ENCODE measurements around the gene ZNF532.
"Not testable (repeated sequence)": the region's sequence is repeated elsewhere in the genome, so short reads cannot be mapped to it uniquely, and the experiment has no call there.

Gene ZNF532

GRCh38 chr18:59021500-59021899, 156.8 kb downstream of the ZNF532 start:
- no peaks in the 10 kb centered on the region for H3K9me3 ChIP-seq (ENCODE audit: control insufficient read depth in 2 of 2, low read length in 2 of 2)
- no peak overlapping the region for H3K27ac ChIP-seq (ENCODE audit: low read length)
- H3K4me1 ChIP-seq (ENCODE audit: control insufficient read depth, insufficient read depth, low read length) = no peaks in the 10 kb centered on the region
- no peak overlapping the region for H3K9ac ChIP-seq (ENCODE audit: low read length in 2 of 2)
- H3K27me3 ChIP-seq (ENCODE audit: control insufficient read depth in 1 of 2, insufficient read depth in 2 of 2, low read length in 2 of 2) = no peaks in the 10 kb centered on the region
- no peak overlapping the region for H3K4me3 ChIP-seq (ENCODE audit: low read length in 2 of 2)
- H3K36me3 ChIP-seq (ENCODE audit: control insufficient read depth in 2 of 2, insufficient read depth in 2 of 2, low read length in 2 of 2) = no peaks in the 10 kb centered on the region

- no peaks in the 10 kb centered on the region for H3K4me1 ChIP-seq (ENCODE audit: control insufficient read depth, insufficient read depth, low read length)
- no peak overlapping the region for H3K27ac ChIP-seq (ENCODE audit: low read length)
- H3K36me3 ChIP-seq (ENCODE audit: control insufficient read depth in 2 of 2, insufficient read depth in 2 of 2, low read length in 2 of 2) = no peaks in the 10 kb centered on the region
- no peak overlapping the region for H3K4me3 ChIP-seq (ENCODE audit: low read length in 2 of 2)
- no peaks in the 10 kb centered on the region for H3K27me3 ChIP-seq (ENCODE audit: control insufficient read depth in 1 of 2, insufficient read depth in 2 of 2, low read length in 2 of 2)
- no peak overlapping the region for H3K9ac ChIP-seq (ENCODE audit: low read length in 2 of 2)
- H3K9me3 ChIP-seq (ENCODE audit: control insufficient read depth in 2 of 2, low read length in 2 of 2) = no peaks in the 10 kb centered on the region
Observed at GRCh38 chr18:59022167-59022945, 157.7 kb downstream of the ZNF532 start.

GRCh38 chr18:59024829-59025228, 160.2 kb downstream of the ZNF532 start:
- no peak overlapping the region for H3K27ac ChIP-seq (ENCODE audit: low read length)
- no peaks in the 10 kb centered on the region for H3K4me1 ChIP-seq (ENCODE audit: control insufficient read depth, insufficient read depth, low read length)
- no peaks in the 10 kb centered on the region for H3K9me3 ChIP-seq (ENCODE audit: control insufficient read depth in 2 of 2, low read length in 2 of 2)

GRCh38 chr18:59025532-59025931, 160.9 kb downstream of the ZNF532 start:
- not testable (repeated sequence) for H3K27ac ChIP-seq (ENCODE audit: low read length); H3K27me3 ChIP-seq (ENCODE audit: control insufficient read depth in 1 of 2, insufficient read depth in 2 of 2, low read length in 2 of 2); H3K4me3 ChIP-seq (ENCODE audit: low read length in 2 of 2); H3K4me1 ChIP-seq (ENCODE audit: control insufficient read depth, insufficient read depth, low read length); H3K36me3 ChIP-seq (ENCODE audit: control insufficient read depth in 2 of 2, insufficient read depth in 2 of 2, low read length in 2 of 2); H3K9me3 ChIP-seq (ENCODE audit: control insufficient read depth in 2 of 2, low read length in 2 of 2); H3K9ac ChIP-seq (ENCODE audit: low read length in 2 of 2)

More at GRCh38 chr18:59024829-59025228, 160.2 kb downstream of the ZNF532 start:
- no peak overlapping the region for H3K9ac ChIP-seq (ENCODE audit: low read length in 2 of 2)
- no peaks in the 10 kb centered on the region for H3K36me3 ChIP-seq (ENCODE audit: control insufficient read depth in 2 of 2, insufficient read depth in 2 of 2, low read length in 2 of 2)
- no peaks in the 10 kb centered on the region for H3K27me3 ChIP-seq (ENCODE audit: control insufficient read depth in 1 of 2, insufficient read depth in 2 of 2, low read length in 2 of 2)
- H3K4me3 ChIP-seq (ENCODE audit: low read length in 2 of 2) = no peak overlapping the region

GRCh38 chr18:59026364-59026763, 161.7 kb downstream of the ZNF532 start:
- no peaks in the 10 kb centered on the region for H3K9me3 ChIP-seq (ENCODE audit: control insufficient read depth in 2 of 2, low read length in 2 of 2)
- no peak overlapping the region for H3K4me3 ChIP-seq (ENCODE audit: low read length in 2 of 2)
- no peaks in the 10 kb centered on the region for H3K27me3 ChIP-seq (ENCODE audit: control insufficient read depth in 1 of 2, insufficient read depth in 2 of 2, low read length in 2 of 2)
- no peak overlapping the region for H3K9ac ChIP-seq (ENCODE audit: low read length in 2 of 2)
- no peaks in the 10 kb centered on the region for H3K36me3 ChIP-seq (ENCODE audit: control insufficient read depth in 2 of 2, insufficient read depth in 2 of 2, low read length in 2 of 2)
- H3K27ac ChIP-seq (ENCODE audit: low read length) = no peak overlapping the region
- no peaks in the 10 kb centered on the region for H3K4me1 ChIP-seq (ENCODE audit: control insufficient read depth, insufficient read depth, low read length)

GRCh38 chr18:59026831-59027410, 162.2 kb downstream of the ZNF532 start:
- Histone ChIP-seq H3K4me1 (ENCODE audit: control insufficient read depth, insufficient read depth, low read length) (no peaks in the 10 kb centered on the region), H3K27me3 (ENCODE audit: control insufficient read depth in 1 of 2, insufficient read depth in 2 of 2, low read length in 2 of 2) (no peaks in the 10 kb centered on the region), H3K9me3 (ENCODE audit: control insufficient read depth in 2 of 2, low read length in 2 of 2) (no peaks in the 10 kb centered on the region), H3K27ac (ENCODE audit: low read length) (no peak overlapping the region), H3K4me3 (ENCODE audit: low read length in 2 of 2) (no peak overlapping the region), H3K9ac (ENCODE audit: low read length in 2 of 2) (no peak overlapping the region), H3K36me3 (ENCODE audit: control insufficient read depth in 2 of 2, insufficient read depth in 2 of 2, low read length in 2 of 2) (no peaks in the 10 kb centered on the region)

GRCh38 chr18:59029663-59030429, 165.2 kb downstream of the ZNF532 start:
- H3K27me3 ChIP-seq (ENCODE audit: control insufficient read depth in 1 of 2, insufficient read depth in 2 of 2, low read length in 2 of 2) = no peaks in the 10 kb centered on the region
- no peaks in the 10 kb centered on the region for H3K36me3 ChIP-seq (ENCODE audit: control insufficient read depth in 2 of 2, insufficient read depth in 2 of 2, low read length in 2 of 2)
- no peaks in the 10 kb centered on the region for H3K4me1 ChIP-seq (ENCODE audit: control insufficient read depth, insufficient read depth, low read length)
- H3K9me3 ChIP-seq (ENCODE audit: control insufficient read depth in 2 of 2, low read length in 2 of 2) = no peaks in the 10 kb centered on the region
- H3K27ac ChIP-seq (ENCODE audit: low read length) = no peak overlapping the region
- H3K4me3 ChIP-seq (ENCODE audit: low read length in 2 of 2) = no peak overlapping the region
- no peak overlapping the region for H3K9ac ChIP-seq (ENCODE audit: low read length in 2 of 2)

- H3K9me3 ChIP-seq (ENCODE audit: control insufficient read depth in 2 of 2, low read length in 2 of 2) = no peaks in the 10 kb centered on the region
- H3K4me1 ChIP-seq (ENCODE audit: control insufficient read depth, insufficient read depth, low read length) = no peaks in the 10 kb centered on the region
- H3K4me3 ChIP-seq (ENCODE audit: low read length in 2 of 2) = no peak overlapping the region
- H3K36me3 ChIP-seq (ENCODE audit: control insufficient read depth in 2 of 2, insufficient read depth in 2 of 2, low read length in 2 of 2) = no peaks in the 10 kb centered on the region
- no peak overlapping the region for H3K27ac ChIP-seq (ENCODE audit: low read length)
- no peak overlapping the region for H3K9ac ChIP-seq (ENCODE audit: low read length in 2 of 2)
- no peaks in the 10 kb centered on the region for H3K27me3 ChIP-seq (ENCODE audit: control insufficient read depth in 1 of 2, insufficient read depth in 2 of 2, low read length in 2 of 2)
Observed at GRCh38 chr18:59032308-59032707, 167.6 kb downstream of the ZNF532 start.

- Histone ChIP-seq H3K27ac (ENCODE audit: low read length) (no peak overlapping the region), H3K4me3 (ENCODE audit: low read length in 2 of 2) (no peak overlapping the region), H3K27me3 (ENCODE audit: control insufficient read depth in 1 of 2, insufficient read depth in 2 of 2, low read length in 2 of 2) (no peaks in the 10 kb centered on the region), H3K9me3 (ENCODE audit: control insufficient read depth in 2 of 2, low read length in 2 of 2) (no peaks in the 10 kb centered on the region), H3K36me3 (ENCODE audit: control insufficient read depth in 2 of 2, insufficient read depth in 2 of 2, low read length in 2 of 2) (no peaks in the 10 kb centered on the region), H3K9ac (ENCODE audit: low read length in 2 of 2) (no peak overlapping the region), H3K4me1 (ENCODE audit: control insufficient read depth, insufficient read depth, low read length) (no peaks in the 10 kb centered on the region)
Observed at GRCh38 chr18:59033359-59033758, 168.7 kb downstream of the ZNF532 start.

GRCh38 chr18:59033974-59034373, 169.3 kb downstream of the ZNF532 start:
- Histone ChIP-seq H3K27ac (ENCODE audit: low read length) (no peak overlapping the region), H3K27me3 (ENCODE audit: control insufficient read depth in 1 of 2, insufficient read depth in 2 of 2, low read length in 2 of 2) (no peaks in the 10 kb centered on the region), H3K36me3 (ENCODE audit: control insufficient read depth in 2 of 2, insufficient read depth in 2 of 2, low read length in 2 of 2) (no peaks in the 10 kb centered on the region), H3K9me3 (ENCODE audit: control insufficient read depth in 2 of 2, low read length in 2 of 2) (no peaks in the 10 kb centered on the region), H3K9ac (ENCODE audit: low read length in 2 of 2) (no peak overlapping the region), H3K4me1 (ENCODE audit: control insufficient read depth, insufficient read depth, low read length) (no peaks in the 10 kb centered on the region), H3K4me3 (ENCODE audit: low read length in 2 of 2) (no peak overlapping the region)

- Histone ChIP-seq H3K27me3 (ENCODE audit: control insufficient read depth in 1 of 2, insufficient read depth in 2 of 2, low read length in 2 of 2) (no peaks in the 10 kb centered on the region), H3K9ac (ENCODE audit: low read length in 2 of 2) (no peak overlapping the region), H3K9me3 (ENCODE audit: control insufficient read depth in 2 of 2, low read length in 2 of 2) (no peaks in the 10 kb centered on the region), H3K36me3 (ENCODE audit: control insufficient read depth in 2 of 2, insufficient read depth in 2 of 2, low read length in 2 of 2) (no peaks in the 10 kb centered on the region), H3K4me1 (ENCODE audit: control insufficient read depth, insufficient read depth, low read length) (no peaks in the 10 kb centered on the region), H3K4me3 (ENCODE audit: low read length in 2 of 2) (no peak overlapping the region), H3K27ac (ENCODE audit: low read length) (no peak overlapping the region)
Observed at GRCh38 chr18:59035591-59035990, 170.9 kb downstream of the ZNF532 start.
